Hepatocyte (in vitro differentiated cells): ENCODE results near the gene CUTA. TPM values are rescaled to one million over a fixed set of nuclear protein-coding genes. Genes with fewer than 3 reads are reported as not detected.

Experiments
- DNase-seq: peaks from one replicate; pipeline ENCODE4 v3.0.0-alpha.2; 2016; ENCODE audit warnings: low spot score
- H2AFZ ChIP-seq: fragments of 200-600 bp; sonication (generic); 2 replicates; pipeline ENCODE4 v1.6.0; 2016; ENCODE audit warnings: antibody characterized with exemption, mild to moderate bottlenecking
- H3K27ac ChIP-seq: fragments of 200-600 bp; sonication (generic); 2 replicates; pipeline ENCODE4 v1.5.1; 2016; ENCODE audit warnings: mild to moderate bottlenecking
- H3K27me3 ChIP-seq: fragments of 200-600 bp; sonication (generic); 2 replicates; pipeline ENCODE4 v1.6.1; 2016
- H3K36me3 ChIP-seq: fragments of 200-600 bp; sonication (generic); replicated peaks from 2 replicates; pipeline ENCODE4 v1.5.1; 2016; ENCODE audit warnings: low read depth; ENCODE audit not compliant: insufficient read depth
- H3K4me1 ChIP-seq: fragments of 200-600 bp; sonication (generic); 2 replicates; pipeline ENCODE4 v1.5.1; 2016; ENCODE audit warnings: mild to moderate bottlenecking, moderate library complexity; ENCODE audit not compliant: insufficient read depth
- H3K4me2 ChIP-seq: fragments of 200-600 bp; sonication (generic); 2 replicates; pipeline ENCODE4 v1.6.0; 2016
- H3K4me3 ChIP-seq: fragments of 200-600 bp; sonication (generic); 2 replicates; pipeline ENCODE4 v1.5.1; 2016; ENCODE audit warnings: mild to moderate bottlenecking
- H3K79me2 ChIP-seq: fragments of 200-600 bp; sonication (generic); 2 replicates; pipeline ENCODE4 v1.6.0; 2017; ENCODE audit warnings: mild to moderate bottlenecking
- H3K9me2 ChIP-seq: fragments of 200-600 bp; sonication (generic); replicated peaks from 2 replicates; pipeline ENCODE4 v1.6.0; 2017; ENCODE audit warnings: mild to moderate bottlenecking; ENCODE audit not compliant: insufficient read depth
- H3K9me3 ChIP-seq: fragments of 200-600 bp; sonication (generic); 2 replicates; pipeline ENCODE4 v1.5.1; 2016; ENCODE audit warnings: low read depth, mild to moderate bottlenecking
- H4K20me1 ChIP-seq: fragments of 200-600 bp; sonication (generic); 2 replicates; pipeline ENCODE4 v1.6.0; 2016; ENCODE audit warnings: mild to moderate bottlenecking; ENCODE audit not compliant: insufficient read depth, poor library complexity, severe bottlenecking
- CTCF ChIP-seq: fragments of 200-600 bp; sonication (generic); IDR thresholded peaks from 2 replicates; pipeline ENCODE4 v1.5.1; 2016; ENCODE audit warnings: antibody characterized with exemption, mild to moderate bottlenecking; ENCODE audit not compliant: poor library complexity
- EZH2 ChIP-seq: fragments of 200-600 bp; sonication (generic); IDR thresholded peaks from 2 replicates; pipeline ENCODE4 v1.6.1; 2016; ENCODE audit warnings: antibody characterized with exemption, mild to moderate bottlenecking, borderline replicate concordance
- EZH2phosphoT487 ChIP-seq: fragments of 200-600 bp; sonication (generic); IDR thresholded peaks from one replicate; pipeline ENCODE4 v1.6.1; 2018; ENCODE audit warnings: antibody characterized with exemption, mild to moderate bottlenecking, low read depth, moderate library complexity; ENCODE audit not compliant: unreplicated experiment, severe bottlenecking
- WGBS: methylation state at CpG from one replicate; pipeline ENCODE4 v1.1.6; 2016; ENCODE audit warnings: low lambda C conversion rate; ENCODE audit errors: missing lambda C conversion rate; 5-methylcytosine and 5-hydroxymethylcytosine counted together
- polyA plus RNA-seq: library from polyadenylated mRNA; unstranded; fragments of >200 nt; fragmentation: Nextera tagmentation; extraction: Ambion mirVana; gene quantifications from 2 replicates; pipeline ENCODE4 v1.2.1, GENCODE V29; 2016
- total RNA-seq: library from RNA; depleted of rRNA; stranded (reverse); fragments of >200 nt; gene quantifications from 2 replicates; pipeline ENCODE4 v1.2.3, GENCODE V29; 2014

CUTA gene
- total and polyA plus RNA-seq, 2 experiments from 2014 or later: 121 to 349 TPM

DNA sequence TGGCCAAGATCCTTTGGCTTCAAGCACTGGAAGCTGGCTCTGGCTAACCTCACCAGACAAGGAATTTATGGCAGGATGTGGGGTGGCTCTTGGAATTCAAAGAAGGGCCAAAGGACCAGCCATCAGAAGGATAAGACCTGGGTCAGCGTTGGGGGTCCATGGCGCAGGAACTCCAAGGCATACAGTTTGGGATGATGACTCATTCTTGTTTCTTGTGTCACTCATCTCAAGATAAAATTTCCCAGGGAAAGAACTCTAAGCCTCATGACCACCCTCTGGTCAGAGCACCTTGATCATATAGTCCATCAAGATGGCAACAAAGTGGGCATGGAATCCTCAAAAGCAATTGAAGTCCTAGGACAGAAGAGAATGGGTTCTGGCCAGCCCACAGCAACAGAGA, 41.3 kb upstream of the CUTA start:
- no peak overlapping the region for H3K27ac ChIP-seq
- H3K4me2 ChIP-seq: no peak overlapping the region
- peaks cover 16% of the 10 kb centered on the region for H3K79me2 ChIP-seq
- no peaks in the 10 kb centered on the region for H3K4me1 ChIP-seq
- H3K9me3 ChIP-seq: no peaks in the 10 kb centered on the region
- TF ChIP-seq EZH2phosphoT487: no peak
- TF ChIP-seq CTCF: no peak
- H3K4me3 ChIP-seq: no peak overlapping the region
- no peaks in the 10 kb centered on the region for H3K9me2 ChIP-seq
- H3K27me3 ChIP-seq: peaks cover 9% of the 10 kb centered on the region
- no peaks in the 10 kb centered on the region for H3K36me3 ChIP-seq
- DNase-seq: no peak
- no peak overlapping the region for H2AFZ ChIP-seq
- no peaks in the 10 kb centered on the region for H4K20me1 ChIP-seq
- 96% methylated on average over 2 of the region's 2 CpGs for WGBS

GRCh38 chr6:33458676-33459075, 40.8 kb upstream of the CUTA start:
- WGBS: 81% methylated on average over 3 of the region's 3 CpGs
- no peaks in the 10 kb centered on the region for H4K20me1 ChIP-seq

DNA sequence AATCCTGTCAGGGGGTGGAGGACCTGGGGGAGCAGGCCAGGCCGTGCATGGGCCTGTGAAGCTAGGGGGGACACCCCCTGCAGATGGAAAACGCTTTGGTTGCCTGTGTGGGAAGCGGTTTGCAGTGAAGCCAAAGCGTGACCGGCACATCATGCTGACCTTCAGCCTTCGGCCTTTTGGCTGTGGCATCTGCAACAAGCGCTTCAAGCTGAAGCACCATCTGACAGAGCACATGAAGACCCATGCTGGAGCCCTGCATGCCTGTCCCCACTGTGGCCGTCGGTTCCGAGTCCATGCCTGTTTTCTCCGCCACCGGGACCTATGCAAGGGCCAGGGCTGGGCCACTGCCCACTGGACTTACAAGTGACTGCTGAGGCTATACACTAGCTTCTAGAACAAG, 38.2 kb upstream of the CUTA start:
- H3K9me3 ChIP-seq: no peaks in the 10 kb centered on the region
- H3K4me2 ChIP-seq: no peak overlapping the region
- H3K79me2 ChIP-seq: peaks cover 21% of the 10 kb centered on the region
- H3K4me3 ChIP-seq: no peak overlapping the region
- H4K20me1 ChIP-seq: no peaks in the 10 kb centered on the region
- no peak for TF ChIP-seq EZH2
- no peak for TF ChIP-seq EZH2phosphoT487
- TF ChIP-seq CTCF: no peak
- no peaks in the 10 kb centered on the region for H3K36me3 ChIP-seq
- no peaks in the 10 kb centered on the region for H3K27me3 ChIP-seq
- H3K27ac ChIP-seq: no peak overlapping the region
- H2AFZ ChIP-seq: no peak overlapping the region
- no peaks in the 10 kb centered on the region for H3K4me1 ChIP-seq
- WGBS: 96% methylated on average over 12 of the region's 12 CpGs
- DNase-seq: no peak
- no peaks in the 10 kb centered on the region for H3K9me2 ChIP-seq

More at GRCh38 chr6:33458676-33459075, 40.8 kb upstream of the CUTA start:
- Histone ChIP-seq H2AFZ (no peak overlapping the region), H3K27ac (no peak overlapping the region), H3K27me3 (peaks cover 7% of the 10 kb centered on the region), H3K4me1 (no peaks in the 10 kb centered on the region), H3K36me3 (no peaks in the 10 kb centered on the region), H3K4me2 (no peak overlapping the region), H3K79me2 (peaks cover 16% of the 10 kb centered on the region), H3K9me2 (no peaks in the 10 kb centered on the region), H3K9me3 (no peaks in the 10 kb centered on the region), H3K4me3 (no peak overlapping the region)
- TF ChIP-seq EZH2phosphoT487 (no peak), EZH2 (no peak), CTCF (no peak)
- no peak for DNase-seq

DNA sequence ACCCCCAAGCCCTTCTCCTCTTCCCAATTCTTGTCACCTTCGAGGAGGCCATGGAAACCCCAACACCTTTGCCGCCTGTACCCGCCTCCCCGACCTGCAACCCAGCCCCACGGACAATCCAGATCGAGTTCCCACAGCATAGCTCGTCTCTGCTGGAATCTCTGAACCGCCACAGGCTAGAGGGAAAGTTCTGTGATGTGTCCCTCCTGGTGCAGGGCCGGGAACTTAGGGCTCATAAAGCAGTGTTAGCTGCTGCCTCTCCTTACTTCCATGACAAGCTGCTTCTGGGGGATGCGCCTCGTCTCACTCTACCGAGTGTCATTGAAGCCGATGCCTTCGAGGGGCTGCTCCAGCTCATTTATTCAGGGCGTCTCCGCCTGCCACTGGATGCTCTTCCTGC, 37.1 kb upstream of the CUTA start:
- no peaks in the 10 kb centered on the region for H3K9me2 ChIP-seq
- H3K4me2 ChIP-seq: peak overlapping the region; percentile 82
- no peak for DNase-seq
- WGBS: 60% methylated on average over 16 of the region's 16 CpGs
- TF ChIP-seq EZH2phosphoT487: no peak
- TF ChIP-seq EZH2: no peak
- no peak for TF ChIP-seq CTCF
- no peaks in the 10 kb centered on the region for H4K20me1 ChIP-seq
- H2AFZ ChIP-seq: peak overlapping the region; percentile 47
- peak overlapping the region; percentile 9 for H3K4me3 ChIP-seq
- H3K27me3 ChIP-seq: no peaks in the 10 kb centered on the region
- no peaks in the 10 kb centered on the region for H3K36me3 ChIP-seq
- H3K4me1 ChIP-seq: no peaks in the 10 kb centered on the region
- H3K79me2 ChIP-seq: peaks cover 21% of the 10 kb centered on the region
- H3K27ac ChIP-seq: no peak overlapping the region
- H3K9me3 ChIP-seq: no peaks in the 10 kb centered on the region
